Suprapubic skin (tissue), 3 donors: ENCODE measurements around the gene CENPX.

Experiments used
- CTCF ChIP-seq, 2 donors: fragments of 200-600 bp in 1 of 2; fragments of 450-650 bp in 1 of 2; sonication (generic) in 1 of 2; IDR thresholded peaks; one replicate each; pipeline ENCODE4 v1.5.1; 2016 to 2019; ENCODE audit warnings: antibody characterized with exemption in 2 of 2, mild to moderate bottlenecking in 1 of 2, moderate library complexity in 1 of 2
- POLR2AphosphoS5 ChIP-seq, 3 donors: sonication (generic); formaldehyde crosslinking; IDR thresholded peaks; one replicate each; pipeline ENCODE4 v1.6.1; 2017; ENCODE audit warnings: antibody characterized with exemption in 3 of 3

DNA sequence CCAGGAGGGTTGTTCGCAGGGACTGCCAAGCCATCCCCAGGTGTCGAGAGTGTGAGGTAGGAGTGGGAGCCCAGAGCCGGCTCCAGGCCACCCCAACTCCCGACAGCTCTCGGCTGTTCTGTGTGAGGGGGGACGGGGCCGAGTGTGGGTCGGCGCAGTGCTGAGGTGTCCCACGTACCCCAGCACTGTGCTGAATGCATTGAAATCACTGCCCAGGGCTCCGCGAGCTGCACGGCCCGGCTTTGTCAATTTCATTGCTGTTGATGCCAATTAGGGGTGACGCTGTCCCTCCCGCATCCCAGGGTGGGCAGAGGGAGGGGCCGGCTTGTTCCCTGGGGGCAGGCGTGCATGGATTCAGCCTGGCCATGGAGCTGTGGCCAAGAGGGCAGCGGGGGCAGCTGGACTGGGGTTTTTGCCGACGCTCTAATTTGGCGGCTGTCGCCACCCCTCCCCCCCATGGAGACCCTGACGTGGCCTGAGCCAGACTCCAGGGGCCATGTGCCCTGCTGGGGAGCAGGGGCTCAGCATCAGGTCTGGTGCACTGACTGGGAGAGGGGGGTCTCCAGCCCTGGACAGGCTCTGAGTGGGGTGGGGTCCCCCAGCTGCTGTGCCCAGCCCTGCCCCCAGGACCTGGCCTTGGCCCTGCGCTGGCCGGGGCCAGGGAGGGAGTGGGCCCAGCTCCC, 14.3 kb downstream of the CENPX start:
- TF ChIP-seq CTCF (IDR thresholded peaks at IDR 0.05) (no peak), POLR2AphosphoS5 (IDR thresholded peaks at IDR 0.05) (no peak)
